Endodermal cell (in vitro differentiated cells): ENCODE measurements around the gene OR52E4. TPM values are rescaled to one million over a fixed set of nuclear protein-coding genes. Genes with fewer than 3 reads are reported as not detected.
A peak's percentile ranks its signal among the peaks of the same experiment; 100 is the strongest.

ENCODE experiments used
- DNase-seq: peaks from one replicate; pipeline ENCODE4 v3.0.0-alpha.2; 2017
- H3K27ac ChIP-seq: 2 replicates; pipeline ENCODE4 v1.5.1; 2013; ENCODE audit warnings: mild to moderate bottlenecking, low read depth, low read length, moderate library complexity
- H3K27me3 ChIP-seq: 2 replicates; pipeline ENCODE4 v1.6.1; 2013; ENCODE audit warnings: mild to moderate bottlenecking, low read length, moderate library complexity; ENCODE audit not compliant: insufficient read depth, control insufficient read depth, poor library complexity, severe bottlenecking
- H3K36me3 ChIP-seq: 2 replicates; pipeline ENCODE4 v1.7.0; 2013; ENCODE audit warnings: mild to moderate bottlenecking, low read length, moderate library complexity; ENCODE audit not compliant: control insufficient read depth, insufficient read depth
- H3K4me1 ChIP-seq: one replicate; pipeline ENCODE4 v1.7.0; 2013; ENCODE audit warnings: low read length; ENCODE audit not compliant: control insufficient read depth, insufficient read depth
- H3K4me3 ChIP-seq: 2 replicates; pipeline ENCODE4 v1.5.1; 2013; ENCODE audit warnings: mild to moderate bottlenecking, low read length, moderate library complexity
- H3K9ac ChIP-seq: 2 replicates; pipeline ENCODE4 v1.6.1; 2013; ENCODE audit warnings: mild to moderate bottlenecking, low read length, moderate library complexity; ENCODE audit not compliant: poor library complexity, severe bottlenecking; ENCODE audit errors: extremely low read depth
- H3K9me3 ChIP-seq: 2 replicates; pipeline ENCODE4 v1.6.1; 2013; ENCODE audit warnings: mild to moderate bottlenecking, low read length, moderate library complexity; ENCODE audit not compliant: control insufficient read depth
- H3K27ac Mint-ChIP-seq: 2 replicates; pipeline ENCODE4 v1.8.0; 2020; ENCODE audit warnings: mixed read lengths
- H3K27me3 Mint-ChIP-seq: 2 replicates; pipeline ENCODE4 v1.8.0; 2021; ENCODE audit warnings: mild to moderate bottlenecking, mixed read lengths; ENCODE audit not compliant: insufficient read depth
- H3K36me3 Mint-ChIP-seq: 2 replicates; pipeline ENCODE4 v1.8.0; 2020; ENCODE audit warnings: low read depth, mixed read lengths
- H3K4me1 Mint-ChIP-seq: 2 replicates; pipeline ENCODE4 v1.8.0; 2020; ENCODE audit warnings: mixed read lengths
- H3K4me3 Mint-ChIP-seq: 2 replicates; pipeline ENCODE4 v1.8.0; 2020; ENCODE audit warnings: mild to moderate bottlenecking, moderate library complexity, mixed read lengths
- H3K9me3 Mint-ChIP-seq: 2 replicates; pipeline ENCODE4 v1.8.0; 2020; ENCODE audit warnings: mild to moderate bottlenecking, mixed read lengths
- WGBS, 2 experiments: methylation state at CpG; one replicate each; pipeline versions ENCODE4 v1.1.5 to v1.1.7; 2013; ENCODE audit warnings: missing lambda C conversion rate in 2 of 2, mixed read lengths in 1 of 2; ENCODE audit not compliant: insufficient coverage in 1 of 2, insufficient read length in 1 of 2; 5-methylcytosine and 5-hydroxymethylcytosine counted together
- long read RNA-seq, 4 experiments: library from polyadenylated mRNA in 2 of 4; library from RNA in 1 of 4; library from capped mRNA in 1 of 4; stranded (forward) in 3 of 4; unstranded in 1 of 4; transcript quantifications; one replicate each; pipeline ENCODE4 v2.0.0, GENCODE V29; 2020 to 2021; ENCODE audit warnings: inconsistent platforms in 1 of 4
- polyA plus RNA-seq, 2 experiments: library from polyadenylated mRNA; stranded (reverse); fragments of 50-300 nt; gene quantifications; one replicate each; pipeline ENCODE4 v1.2.3, GENCODE V29; 2013
- total RNA-seq, 2 donors: library from RNA; stranded (reverse); fragmentation: NEBNext Ultra II Directional in 1 of 2; extraction: Animal tissue kit (Norgen Biotek cat#: 25700) in 1 of 2; gene quantifications; 2 replicates in 1 of 2; 3 replicates in 1 of 2; pipeline ENCODE4 v1.2.1, GENCODE V29; 2021
- TF ChIP-seq, protein P1 (sequence below): fragments of 200-600 bp; sonication (generic); conservative IDR thresholded peaks from 2 replicates; pipeline ENCODE4 v1.5.0; 2021; ENCODE audit warnings: antibody characterized with exemption, mild to moderate bottlenecking

Gene OR52E4
- not detected for total RNA-seq
- not detected for polyA plus RNA-seq (2013, experiment 1 of 2)
- polyA plus RNA-seq (2013, experiment 2 of 2) = not detected
- long read RNA-seq, experiment 1 = 0 reads
- long read RNA-seq, experiment 2 = 0 reads
- long read RNA-seq, experiment 3 = 0 reads
- long read RNA-seq, experiment 4 = 0 reads

DNA sequence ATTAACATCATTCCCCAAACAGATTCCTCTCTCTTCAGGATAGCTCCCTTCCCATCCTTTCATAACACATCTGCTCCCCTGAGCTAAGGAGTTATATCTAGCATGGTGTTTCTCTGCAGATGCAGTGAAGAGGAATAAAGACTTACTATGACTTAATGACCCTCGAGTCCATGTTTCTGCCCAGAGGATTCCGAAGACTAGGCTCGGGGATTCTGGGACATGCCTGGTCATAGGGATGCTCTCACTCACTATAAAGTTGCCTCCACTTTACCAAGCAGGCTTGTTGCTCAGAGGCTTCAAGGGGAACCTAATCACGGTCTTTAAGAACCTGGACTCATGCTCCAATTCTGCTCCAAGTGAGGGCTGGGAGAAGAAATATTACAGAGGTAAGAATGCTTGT is at the start of gene OR52E4:
Gene OR52E4 (plus strand): TSS at position 301 of the 400 bp plus-strand sequence. CDS start 3,664 bp downstream, outside the sequence.
- 82 to 89% methylated on average over 4 of the region's 4 CpGs for WGBS, 2 experiments
- Mint-ChIP-seq H3K27ac (no peak within 1 kb of the TSS), H3K27me3 (peaks cover 3% of the 10 kb centered on the region), H3K4me1 (no peaks in the 10 kb centered on the region), H3K4me3 (no peak within 1 kb of the TSS), H3K9me3 (no peaks in the 10 kb centered on the region), H3K36me3 (no peaks in the 10 kb centered on the region)
- no peak within 1 kb of the TSS for H3K4me3 ChIP-seq
- no peak within 1 kb of the TSS for H3K9ac ChIP-seq
- H3K27ac ChIP-seq = no peak within 1 kb of the TSS
- peaks cover 7% of the 10 kb centered on the region for H3K27me3 ChIP-seq
- no peak for DNase-seq
- H3K9me3 ChIP-seq = no peaks in the 10 kb centered on the region
- H3K36me3 ChIP-seq = no peaks in the 10 kb centered on the region
- no peaks in the 10 kb centered on the region for H3K4me1 ChIP-seq
- TF ChIP-seq, protein P1, sequence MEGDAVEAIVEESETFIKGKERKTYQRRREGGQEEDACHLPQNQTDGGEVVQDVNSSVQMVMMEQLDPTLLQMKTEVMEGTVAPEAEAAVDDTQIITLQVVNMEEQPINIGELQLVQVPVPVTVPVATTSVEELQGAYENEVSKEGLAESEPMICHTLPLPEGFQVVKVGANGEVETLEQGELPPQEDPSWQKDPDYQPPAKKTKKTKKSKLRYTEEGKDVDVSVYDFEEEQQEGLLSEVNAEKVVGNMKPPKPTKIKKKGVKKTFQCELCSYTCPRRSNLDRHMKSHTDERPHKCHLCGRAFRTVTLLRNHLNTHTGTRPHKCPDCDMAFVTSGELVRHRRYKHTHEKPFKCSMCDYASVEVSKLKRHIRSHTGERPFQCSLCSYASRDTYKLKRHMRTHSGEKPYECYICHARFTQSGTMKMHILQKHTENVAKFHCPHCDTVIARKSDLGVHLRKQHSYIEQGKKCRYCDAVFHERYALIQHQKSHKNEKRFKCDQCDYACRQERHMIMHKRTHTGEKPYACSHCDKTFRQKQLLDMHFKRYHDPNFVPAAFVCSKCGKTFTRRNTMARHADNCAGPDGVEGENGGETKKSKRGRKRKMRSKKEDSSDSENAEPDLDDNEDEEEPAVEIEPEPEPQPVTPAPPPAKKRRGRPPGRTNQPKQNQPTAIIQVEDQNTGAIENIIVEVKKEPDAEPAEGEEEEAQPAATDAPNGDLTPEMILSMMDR = no peak

DNA sequence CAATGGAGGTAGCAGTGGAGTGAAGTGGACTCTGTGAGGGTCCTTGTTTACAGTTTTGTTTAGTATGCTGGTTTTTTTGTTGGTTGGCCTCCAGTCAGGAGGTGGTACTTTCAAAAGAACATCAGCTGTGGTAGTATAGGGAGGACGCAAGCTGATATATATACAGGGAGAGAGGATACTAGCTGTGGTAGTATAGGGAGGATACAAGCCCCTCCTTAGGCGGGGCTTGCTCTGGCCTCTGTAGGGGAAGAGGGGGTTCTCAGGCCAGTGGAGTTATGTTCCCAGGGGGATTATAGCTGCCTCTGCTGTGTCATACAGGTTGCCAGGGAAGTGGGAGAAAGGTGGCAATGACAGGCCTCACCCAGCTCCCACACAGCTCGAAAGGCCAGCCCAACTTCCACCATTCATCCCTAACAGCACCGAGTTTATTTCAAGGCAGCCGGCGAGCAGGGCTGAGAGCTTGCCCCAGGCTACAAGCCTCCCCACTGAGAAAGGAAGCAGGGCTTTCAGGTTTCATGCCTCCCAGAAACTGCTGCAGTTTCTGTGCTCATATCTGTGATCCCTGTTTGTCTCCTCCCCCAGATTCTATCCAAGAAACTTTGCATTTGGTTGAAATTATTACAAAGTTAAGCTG is 49.1 kb upstream of the OR52E4 start:
- no peaks in the 10 kb centered on the region for H3K36me3 Mint-ChIP-seq
- peaks cover 7% of the 10 kb centered on the region for H3K9me3 Mint-ChIP-seq
- H3K36me3 ChIP-seq = no peaks in the 10 kb centered on the region
- TF ChIP-seq, protein P1 = no peak
- WGBS, 2 experiments = 56 to 69% methylated on average over 4 to 6 of the region's 6 CpGs
- H3K27me3 ChIP-seq = no peaks in the 10 kb centered on the region
- DNase-seq = peak; percentile 65
- no peak overlapping the region for H3K4me3 ChIP-seq
- H3K4me1 ChIP-seq = no peaks in the 10 kb centered on the region
- no peaks in the 10 kb centered on the region for H3K9me3 ChIP-seq
- H3K4me3 Mint-ChIP-seq = no peak overlapping the region
- peaks cover 2% of the 10 kb centered on the region for H3K4me1 Mint-ChIP-seq
- no peaks in the 10 kb centered on the region for H3K27me3 Mint-ChIP-seq
- H3K9ac ChIP-seq = no peak overlapping the region
- H3K27ac ChIP-seq = no peak overlapping the region
- no peak overlapping the region for H3K27ac Mint-ChIP-seq

DNA sequence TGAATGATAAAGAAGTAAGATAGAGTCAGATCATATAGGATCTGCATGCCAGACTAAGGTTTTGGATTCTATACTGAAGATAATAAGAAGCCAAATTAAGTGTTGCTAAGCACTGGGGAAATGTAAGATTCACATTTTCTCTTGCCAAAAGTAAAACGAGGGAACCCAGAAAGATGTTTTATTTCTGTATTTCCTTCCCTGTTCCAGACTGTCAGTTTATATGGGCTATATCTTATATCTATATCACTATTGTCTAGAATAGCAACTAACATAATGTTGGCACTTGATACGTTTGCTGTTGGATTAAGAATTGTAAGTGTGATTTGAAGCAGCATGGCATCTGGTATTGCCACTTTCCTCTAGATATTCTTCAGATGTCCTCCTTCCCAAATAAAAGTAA is 47.0 kb upstream of the OR52E4 start:
- 83 to 86% methylated on average over 1 to 2 of the region's 2 CpGs for WGBS, 2 experiments
- no peaks in the 10 kb centered on the region for H3K36me3 Mint-ChIP-seq
- DNase-seq = no peak
- H3K36me3 ChIP-seq = no peaks in the 10 kb centered on the region
- TF ChIP-seq, protein P1 = no peak
- no peak overlapping the region for H3K4me3 Mint-ChIP-seq
- H3K27ac Mint-ChIP-seq = no peak overlapping the region
- no peak overlapping the region for H3K4me3 ChIP-seq
- no peak overlapping the region for H3K27ac ChIP-seq
- peaks cover 2% of the 10 kb centered on the region for H3K4me1 Mint-ChIP-seq
- H3K27me3 ChIP-seq = no peaks in the 10 kb centered on the region
- H3K9me3 Mint-ChIP-seq = no peaks in the 10 kb centered on the region
- H3K9me3 ChIP-seq = no peaks in the 10 kb centered on the region
- H3K27me3 Mint-ChIP-seq = no peaks in the 10 kb centered on the region
- H3K9ac ChIP-seq = no peak overlapping the region
- no peaks in the 10 kb centered on the region for H3K4me1 ChIP-seq
